HG02642 (cell line): Measurements from ENCODE around the gene PPFIA3.

Experiments used
- ATAC-seq: cut with Tn5 transposase; IDR thresholded peaks from one replicate; pipeline ENCODE4 v1.9.1; 2021; ENCODE audit warnings: mild to moderate bottlenecking; ENCODE audit not compliant: unreplicated experiment, poor library complexity

Gene PPFIA3

DNA sequence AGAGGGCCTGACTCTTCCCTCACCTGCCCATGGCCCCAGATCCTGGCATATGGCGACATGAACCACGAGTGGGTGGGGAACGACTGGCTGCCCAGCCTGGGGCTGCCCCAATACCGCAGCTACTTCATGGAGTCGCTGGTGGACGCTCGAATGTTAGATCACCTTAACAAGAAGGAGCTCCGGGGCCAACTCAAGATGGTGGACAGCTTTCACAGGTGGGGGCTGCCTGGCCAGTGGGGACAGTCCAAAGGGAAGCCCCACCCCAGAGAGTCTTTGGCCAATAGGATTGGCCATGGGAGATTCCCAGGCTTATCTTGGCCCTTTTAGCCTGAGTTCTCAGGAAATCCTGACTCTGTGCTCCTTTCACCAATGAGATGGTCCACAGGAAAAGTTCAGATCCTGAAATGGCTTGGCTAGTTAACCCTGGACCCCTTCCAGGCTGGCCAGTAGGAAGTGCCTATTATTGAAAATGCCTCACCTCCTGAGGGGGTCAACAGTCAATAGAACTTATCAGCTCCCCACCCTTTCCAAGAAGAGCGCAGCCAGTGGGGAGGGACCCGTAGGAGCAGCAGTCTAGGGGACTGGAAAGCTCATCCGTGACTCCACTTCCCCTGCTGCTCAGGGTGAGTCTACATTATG, 28.8 kb downstream of the PPFIA3 start:
- ATAC-seq, result no peak

DNA sequence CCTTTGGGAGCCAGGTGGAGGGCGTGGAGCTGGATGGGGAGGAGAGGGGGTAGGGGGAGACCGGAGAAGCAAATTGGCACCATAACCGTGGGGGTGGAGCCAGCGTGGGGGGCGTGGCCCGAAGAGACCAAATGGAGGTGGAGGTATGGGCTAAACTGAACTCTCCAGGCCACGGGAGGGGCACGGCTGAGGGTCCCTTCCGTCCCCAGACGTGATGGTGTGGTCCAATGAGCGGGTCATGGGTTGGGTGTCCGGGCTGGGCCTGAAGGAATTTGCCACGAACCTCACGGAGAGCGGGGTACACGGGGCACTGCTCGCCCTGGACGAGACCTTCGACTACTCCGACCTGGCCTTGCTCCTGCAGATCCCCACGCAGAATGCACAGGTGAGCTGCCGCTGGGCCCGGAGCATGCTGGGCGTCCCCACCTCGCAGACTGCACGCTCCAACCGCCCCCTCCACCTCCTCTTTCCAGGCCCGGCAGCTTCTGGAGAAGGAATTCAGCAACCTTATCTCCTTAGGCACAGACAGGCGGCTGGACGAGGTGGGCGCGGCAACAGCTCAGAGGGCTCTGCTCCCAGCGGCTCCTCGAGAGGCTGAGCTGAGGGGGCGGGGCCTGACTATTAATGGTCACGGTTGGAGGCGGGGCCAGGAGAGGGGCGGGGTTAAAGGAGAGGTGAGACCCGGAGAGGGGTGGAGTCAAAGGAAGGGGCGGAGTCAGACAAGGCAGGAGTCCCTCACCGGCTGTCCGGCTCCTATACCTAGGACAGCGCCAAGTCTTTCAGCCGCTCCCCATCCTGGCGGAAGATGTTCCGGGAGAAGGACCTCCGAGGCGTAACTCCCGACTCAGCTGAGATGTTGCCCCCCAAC, 29.7 kb downstream of the PPFIA3 start:
- ATAC-seq, result no peak

DNA sequence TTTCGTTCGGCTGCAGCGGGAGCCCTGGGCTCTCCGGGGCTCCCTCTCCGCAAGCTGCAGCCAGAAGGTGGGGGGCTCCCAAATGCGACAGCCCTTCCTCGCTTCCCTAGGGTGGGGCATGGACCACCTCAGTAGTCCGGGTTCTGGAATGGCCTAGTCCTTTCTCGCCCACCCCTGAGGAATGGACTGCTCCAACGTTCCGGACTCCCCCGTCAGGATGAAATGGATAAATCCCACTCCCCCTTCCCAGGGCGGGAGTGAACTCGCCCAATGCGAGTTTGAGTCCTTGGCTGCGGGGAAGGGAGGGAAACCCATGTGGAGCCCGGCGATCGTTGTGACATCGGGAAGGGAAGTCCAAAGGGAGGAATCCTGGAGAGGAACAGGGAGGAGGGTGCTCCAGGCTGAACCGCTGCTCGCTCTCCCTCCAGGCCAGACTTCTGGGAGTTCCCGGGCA, 30.3 kb downstream of the PPFIA3 start:
- no peak for ATAC-seq

DNA sequence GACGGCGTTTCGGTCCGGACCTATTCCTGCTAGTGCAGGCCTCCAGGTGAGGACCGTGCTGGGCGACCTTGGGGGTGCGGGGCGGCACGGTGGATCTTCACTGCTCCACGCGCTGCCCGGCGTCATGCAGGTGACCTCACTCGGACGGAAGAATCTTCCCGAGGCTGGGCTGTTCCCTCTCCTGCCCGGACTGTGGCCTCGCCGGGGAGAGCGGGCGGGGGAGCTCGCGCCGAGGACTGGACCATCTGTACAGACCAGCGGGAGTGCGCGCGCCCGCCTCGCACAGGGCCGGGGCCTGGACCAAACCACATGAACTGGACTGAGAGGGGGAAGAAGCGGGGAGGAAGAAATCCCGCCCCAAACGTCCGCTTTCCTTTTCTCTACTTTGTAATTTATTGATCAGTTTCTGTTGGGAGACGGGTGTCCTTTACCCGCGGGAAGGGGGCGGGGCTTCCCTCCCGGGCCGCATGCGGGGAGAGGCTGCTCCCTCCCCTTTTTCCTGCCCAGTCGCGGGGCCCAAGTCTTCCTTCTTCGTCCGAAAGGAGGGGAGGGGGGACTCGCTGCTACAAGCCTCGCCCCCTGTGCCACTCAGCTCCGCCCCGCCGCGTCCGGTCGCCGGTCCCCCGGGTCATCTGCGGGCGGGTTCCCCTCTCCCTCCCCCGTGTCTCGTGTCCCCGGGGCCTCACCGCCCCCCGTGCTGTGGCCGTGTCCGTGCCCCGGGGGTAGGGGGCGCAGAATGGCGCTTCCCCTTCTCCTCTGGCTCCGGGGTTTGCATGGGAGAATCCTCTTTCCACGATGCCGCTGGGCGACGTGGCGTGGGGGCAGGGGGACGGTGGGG, 31.0 kb downstream of the PPFIA3 start:
- ATAC-seq, result no peak

DNA sequence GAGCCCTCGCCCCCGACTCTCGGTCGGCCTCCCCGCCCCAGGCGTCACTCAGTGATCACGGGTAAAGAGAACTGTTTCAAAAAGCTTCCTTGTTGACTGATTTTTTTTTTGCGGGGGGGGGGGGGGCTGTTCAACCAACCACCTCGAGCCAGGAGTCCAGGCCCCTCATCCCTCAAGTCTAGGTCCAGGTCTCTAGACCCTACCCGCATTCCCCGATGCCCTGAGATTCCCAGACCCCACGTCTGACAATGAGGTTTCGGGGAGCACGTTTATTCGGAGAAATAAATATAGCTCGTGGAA, 31.6 kb downstream of the PPFIA3 start:
- no peak for ATAC-seq

DNA sequence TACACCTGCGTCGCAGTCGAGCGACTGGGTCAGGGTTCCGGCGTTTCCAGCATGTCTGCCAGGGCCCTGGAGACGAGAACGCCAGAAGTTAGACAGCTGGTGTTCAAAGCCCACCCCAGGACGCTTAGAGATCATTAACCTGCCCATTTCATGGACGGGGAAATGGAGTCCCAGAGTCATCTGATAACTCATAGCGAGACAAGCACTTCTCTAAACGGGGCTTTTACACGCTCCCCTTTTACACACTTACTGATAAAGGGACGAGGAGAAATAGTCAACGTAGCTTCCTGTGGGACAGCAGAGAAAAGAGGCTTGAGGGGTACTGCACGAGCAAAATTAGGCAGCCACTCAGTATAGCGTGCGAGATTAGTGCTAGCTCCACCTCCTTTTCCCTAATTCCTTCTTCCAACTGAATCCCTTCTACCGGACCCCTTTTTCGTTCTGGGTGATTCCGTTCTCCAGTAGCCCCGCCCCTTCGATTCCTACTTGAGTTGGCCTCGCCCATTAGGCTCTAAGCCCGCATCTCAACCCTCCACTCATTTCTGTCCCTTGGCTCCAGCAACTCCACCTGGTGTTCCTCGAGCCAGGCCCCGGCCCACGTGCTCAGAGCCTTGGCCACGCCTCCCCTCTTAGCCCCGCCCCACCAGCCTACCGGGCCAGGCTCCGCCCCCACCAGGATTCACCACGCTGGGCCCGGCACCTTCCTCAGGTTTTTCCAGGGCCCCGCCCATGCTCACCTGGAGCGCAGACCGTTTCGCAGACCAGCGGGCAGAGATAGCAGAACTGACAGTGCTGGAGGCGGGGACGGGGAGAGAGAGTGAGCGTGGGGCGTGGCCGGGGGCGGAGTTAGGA, 32.1 kb downstream of the PPFIA3 start:
- no peak for ATAC-seq

DNA sequence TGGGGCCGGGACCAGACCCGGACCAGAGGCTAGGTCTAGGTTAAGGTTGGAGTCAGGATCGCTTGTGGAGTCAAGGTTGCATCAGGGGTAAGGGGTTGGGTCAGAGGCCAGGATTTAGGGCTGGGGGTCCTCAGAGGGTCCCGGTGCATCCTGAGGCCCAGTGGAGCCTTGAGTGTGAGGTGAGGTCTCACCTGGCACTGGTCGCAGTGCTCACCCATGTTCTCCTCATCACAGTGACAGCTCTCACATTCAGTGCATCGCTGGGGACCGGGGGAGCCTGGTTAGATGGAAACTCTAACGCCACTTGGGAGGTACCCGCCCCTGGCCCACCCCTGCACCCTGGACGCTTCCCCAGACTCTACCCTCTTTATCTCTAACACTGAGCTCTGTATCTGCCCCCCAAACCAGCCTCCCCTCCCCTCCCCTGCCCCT, 32.8 kb downstream of the PPFIA3 start:
- ATAC-seq, result no peak

DNA sequence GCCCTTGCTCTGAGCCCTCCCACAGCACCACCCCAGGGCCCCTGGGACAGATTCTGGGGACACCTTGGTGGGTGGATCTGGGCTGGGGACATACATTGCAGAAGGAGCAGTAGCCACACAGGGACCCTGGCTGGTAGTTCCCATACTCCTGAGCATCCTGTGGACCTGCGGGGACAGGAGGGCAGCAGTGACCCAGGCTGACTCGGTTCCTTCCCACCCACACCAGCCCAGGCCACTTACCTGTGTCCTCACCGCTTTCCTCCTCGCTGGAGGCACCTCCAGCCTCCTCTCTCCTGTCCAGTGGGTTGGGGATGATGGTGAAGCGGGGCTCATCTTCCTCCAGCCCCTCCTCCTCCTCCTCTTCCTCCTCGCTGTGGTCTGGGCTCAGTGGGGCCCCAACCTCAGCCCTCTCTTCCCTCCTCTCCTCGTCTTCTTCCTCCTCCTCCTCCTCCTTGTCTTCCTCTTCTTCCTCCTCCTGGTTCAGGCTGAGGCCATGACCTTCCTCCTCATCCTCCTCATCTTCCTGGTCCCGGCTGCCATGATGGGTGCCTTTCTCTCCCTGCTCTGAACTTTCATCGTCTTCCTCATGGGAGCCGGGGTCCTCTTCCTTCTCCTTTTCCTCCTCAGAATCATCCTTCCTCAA, 33.9 kb downstream of the PPFIA3 start:
- no peak for ATAC-seq

DNA sequence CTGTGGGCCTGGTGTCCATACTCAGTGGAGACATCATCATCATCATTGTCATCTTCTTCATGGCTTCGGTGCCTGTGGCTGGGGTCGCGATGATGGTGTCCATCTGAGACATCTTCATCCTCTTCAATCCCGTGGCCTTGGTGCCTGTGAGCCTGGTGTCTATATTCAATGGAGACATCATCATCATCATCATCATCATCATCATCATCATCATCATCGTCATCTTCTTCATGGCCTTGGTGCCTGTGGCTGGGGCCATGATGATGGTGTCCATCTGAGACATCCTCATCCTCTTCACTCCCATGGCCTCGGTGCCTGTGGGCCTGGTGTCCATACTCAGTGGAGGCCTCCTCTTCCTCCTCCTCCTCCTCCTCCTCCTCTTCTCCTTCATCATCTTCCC, 34.9 kb downstream of the PPFIA3 start:
- ATAC-seq, result no peak

DNA sequence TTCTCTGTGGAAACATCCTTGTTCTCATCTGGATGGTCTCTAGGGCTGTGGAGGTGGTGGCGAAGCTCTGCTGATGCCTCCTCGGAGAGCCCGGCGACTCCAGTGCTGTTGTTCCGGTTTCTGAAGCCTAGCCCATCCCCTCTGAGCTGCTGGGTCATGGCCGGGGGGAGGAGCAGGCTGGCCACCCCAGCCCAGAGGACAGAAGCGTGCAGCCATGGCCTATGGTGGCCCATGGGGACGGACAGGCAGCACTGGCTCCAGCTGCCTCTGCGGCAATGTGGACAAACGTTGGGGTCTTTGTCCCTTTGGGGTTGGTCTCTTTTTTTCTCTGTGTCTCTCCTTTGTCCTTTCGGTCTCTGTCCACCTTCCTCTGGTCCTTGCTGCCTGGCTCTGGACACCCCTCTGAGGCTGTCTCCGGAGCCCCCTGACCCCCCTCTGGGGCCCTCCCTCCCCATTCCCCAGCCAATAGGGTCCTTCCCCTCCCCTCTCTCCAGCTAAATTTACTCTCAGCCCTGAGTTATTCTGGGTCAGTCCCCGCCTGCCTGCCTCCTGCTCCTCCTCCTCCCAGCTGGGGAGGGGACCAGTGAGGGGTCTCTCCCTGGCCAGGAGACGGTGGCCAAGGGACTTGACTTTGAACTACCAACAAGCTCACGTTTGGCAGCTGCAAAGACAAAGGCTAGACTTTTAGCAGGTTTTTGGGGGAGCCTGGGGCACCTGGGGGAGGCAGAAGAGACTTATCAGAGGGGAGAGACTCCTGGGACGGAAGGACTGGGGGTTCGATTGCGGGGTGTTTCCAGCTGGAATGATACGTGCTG, 35.9 kb downstream of the PPFIA3 start, which contains the start of gene HRC:
Gene HRC, minus strand, starts transcription at position 392 of the 815 bp plus-strand sequence. Its CDS starts 159 bp downstream, at position 233.
- no peak for ATAC-seq

DNA sequence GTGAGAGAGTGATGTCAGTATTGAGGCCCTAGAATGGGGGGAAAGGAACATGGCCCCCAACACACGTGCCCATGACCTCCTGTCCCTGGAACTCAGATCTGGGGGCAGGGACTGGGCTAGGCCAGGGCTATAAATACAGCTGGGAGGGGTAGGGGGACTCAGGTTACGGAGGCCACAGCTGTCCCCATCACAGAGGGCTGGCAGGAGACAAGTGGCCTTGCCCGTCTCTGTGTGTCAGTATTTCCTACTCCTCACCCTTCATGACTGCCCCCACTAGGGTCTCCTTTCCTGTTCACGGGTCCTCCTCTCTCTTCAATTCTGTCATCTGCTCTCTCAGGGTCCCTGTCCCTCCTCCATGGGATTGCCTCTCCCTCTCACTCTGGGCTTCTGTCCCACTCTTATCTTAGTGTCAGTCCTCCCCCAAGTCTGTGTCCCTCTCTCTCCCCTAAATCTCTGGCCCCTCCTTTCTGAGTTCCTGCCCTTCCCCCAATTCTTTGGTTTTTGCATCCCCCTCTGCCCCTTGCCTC, 36.5 kb downstream of the PPFIA3 start:
- ATAC-seq, result no peak

DNA sequence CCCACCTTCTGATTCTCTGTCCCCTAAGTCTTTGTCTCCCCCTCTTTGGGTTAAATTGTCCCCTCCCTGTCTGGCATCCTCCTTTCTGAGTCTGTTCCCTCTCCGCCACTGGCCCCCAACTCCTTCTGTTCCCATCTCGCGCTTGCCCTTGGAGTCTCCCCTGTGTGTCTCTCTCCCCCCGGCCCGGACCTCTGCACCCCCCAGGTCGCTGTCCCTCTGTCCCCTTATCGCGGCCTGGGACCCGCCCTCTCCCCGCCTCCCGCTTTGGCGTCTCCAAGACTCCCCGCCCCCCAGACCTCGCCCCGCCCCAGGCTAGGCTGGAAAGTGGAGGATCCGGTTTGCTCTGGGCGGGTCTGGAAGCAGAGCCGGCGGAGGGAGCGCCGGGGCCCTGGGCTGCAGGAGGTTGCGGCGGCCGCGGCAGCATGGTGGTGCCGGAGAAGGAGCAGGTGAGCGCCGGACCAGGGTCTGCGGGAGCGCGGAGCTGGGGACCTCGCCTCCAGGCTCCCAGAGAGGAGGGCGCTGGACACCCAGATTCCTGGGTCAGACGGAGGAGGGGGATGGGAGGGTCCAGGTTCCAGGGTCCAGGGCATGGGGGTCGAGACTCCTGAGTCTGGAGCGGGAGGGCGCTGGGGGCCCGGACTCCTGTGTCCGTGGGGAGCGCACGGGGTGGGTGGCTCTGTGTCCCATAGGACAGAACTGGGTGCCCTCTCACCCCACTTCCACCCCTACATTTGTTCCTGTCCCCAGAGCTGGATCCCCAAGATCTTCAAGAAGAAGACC, 38.3 kb downstream of the PPFIA3 start, which contains the start of gene TRPM4:
Gene TRPM4, plus strand, starts transcription at position 348 of the 780 bp plus-strand sequence. Its CDS starts 75 bp downstream, at position 423.
- ATAC-seq, result no peak

DNA sequence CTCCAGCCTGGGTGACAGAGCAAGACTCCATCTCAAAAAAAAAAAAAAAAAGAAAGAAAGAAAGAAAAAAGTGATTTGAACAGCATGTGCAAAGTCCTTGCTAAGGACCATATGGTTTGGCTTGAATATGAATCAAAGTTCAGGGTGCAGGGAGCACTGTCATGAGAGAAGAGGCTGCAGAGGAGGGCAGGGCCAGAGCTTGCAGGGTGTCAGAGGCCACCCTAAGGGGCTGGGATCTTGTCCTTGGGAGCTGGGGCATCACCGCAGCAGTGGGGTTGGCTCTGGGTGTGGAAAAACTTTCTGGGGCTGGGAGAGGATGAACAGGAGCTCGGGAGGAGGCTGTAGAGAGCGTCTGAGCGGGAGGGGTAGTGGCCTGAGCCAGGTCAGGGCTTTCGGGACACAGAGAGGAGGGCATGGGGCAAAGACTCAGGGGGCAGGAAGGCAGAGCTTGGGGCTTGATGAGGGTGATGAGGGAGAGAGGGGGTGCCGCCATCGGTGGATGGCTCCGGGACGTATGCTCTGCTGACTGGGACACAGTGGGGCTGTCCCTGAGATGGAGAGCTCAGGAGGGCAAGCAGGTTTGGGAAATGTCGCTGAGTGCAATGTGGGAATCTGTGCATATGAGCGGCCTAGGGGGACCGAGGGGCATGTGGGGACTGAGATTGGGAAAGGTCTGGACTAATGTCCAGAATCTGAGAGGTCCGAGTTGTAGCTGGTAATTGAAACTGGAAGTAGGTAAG, 41.3 kb downstream of the PPFIA3 start:
- no peak for ATAC-seq

DNA sequence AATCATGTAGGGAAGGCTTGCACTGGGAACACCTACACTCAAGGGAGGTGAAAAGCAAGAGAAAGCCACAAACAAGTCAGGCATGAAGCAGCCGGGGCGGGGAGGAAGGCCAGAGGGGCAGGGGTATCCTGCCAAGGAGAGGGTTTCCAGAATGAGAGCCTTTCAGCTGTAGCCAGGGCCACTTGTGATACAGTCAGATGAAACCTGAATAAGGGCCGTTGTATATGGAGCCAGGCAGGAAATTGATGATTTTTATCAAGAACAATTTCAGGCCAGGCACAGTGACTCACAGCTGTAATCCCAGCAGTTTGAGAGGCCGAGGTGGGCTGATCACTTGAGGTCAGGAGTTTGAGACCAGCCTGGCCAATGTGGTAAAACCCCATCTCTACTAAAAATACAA, 42.6 kb downstream of the PPFIA3 start:
- no peak for ATAC-seq

DNA sequence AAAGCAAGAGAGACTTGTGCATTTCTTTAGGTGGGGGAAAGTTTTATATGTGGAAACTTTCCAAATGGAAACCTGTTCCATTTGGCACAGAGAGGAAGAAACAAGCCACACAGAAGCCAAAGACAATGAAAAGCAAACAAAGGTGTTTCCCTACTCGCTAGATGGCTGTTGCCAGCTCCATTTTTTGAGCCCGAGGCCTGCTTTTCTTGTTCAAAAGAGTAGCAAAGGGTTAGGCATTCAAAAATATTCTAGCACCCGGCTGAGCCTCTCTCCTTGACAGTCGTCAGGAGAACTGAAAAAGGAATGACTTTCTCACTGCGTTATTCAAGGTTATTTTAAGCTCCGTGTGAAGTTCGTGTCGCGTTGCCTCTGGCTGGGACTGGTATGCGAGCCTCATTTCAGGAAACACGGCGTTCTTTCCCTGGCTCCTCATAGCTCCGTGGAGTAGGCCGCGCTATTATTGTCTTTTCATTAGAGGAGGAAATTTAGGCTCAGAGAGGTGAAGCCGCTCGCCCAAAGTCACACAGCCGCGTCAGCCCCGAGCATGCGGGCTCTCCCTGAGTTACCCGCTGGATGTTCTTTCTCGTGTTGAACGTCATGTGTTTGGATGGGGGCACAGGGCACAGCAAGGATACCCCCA, 45.9 kb downstream of the PPFIA3 start:
- no peak for ATAC-seq

DNA sequence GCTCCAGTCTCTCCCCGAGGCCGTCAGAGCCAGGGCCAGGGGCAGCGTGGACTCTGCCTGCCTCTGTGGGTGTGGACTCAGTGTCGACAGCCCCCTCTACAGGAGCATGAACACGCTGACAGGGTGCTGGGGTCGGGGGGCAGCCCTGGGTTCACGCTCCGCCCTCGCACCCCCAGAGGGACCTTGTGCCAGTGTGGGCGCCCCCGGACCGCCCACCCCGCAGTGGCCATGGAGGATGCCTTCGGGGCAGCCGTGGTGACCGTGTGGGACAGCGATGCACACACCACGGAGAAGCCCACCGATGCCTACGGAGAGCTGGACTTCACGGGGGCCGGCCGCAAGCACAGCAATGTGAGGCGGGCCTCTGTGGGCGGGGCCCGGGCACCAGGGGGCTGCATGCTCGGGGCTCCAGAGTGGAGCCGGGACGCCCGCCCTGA, 46.5 kb downstream of the PPFIA3 start:
- ATAC-seq, result no peak
